Activated CD8-positive, alpha-beta memory T cell treated with anti-CD3 and anti-CD28 coated beads for 4 hours (primary cell): Measurements from ENCODE around the gene SETD4.
"Not testable (repeated sequence)": the region's sequence is repeated elsewhere in the genome, so short reads cannot be mapped to it uniquely, and the experiment has no call there.

Experiments used
- DNase-seq, 2 donors: peaks; one replicate each; pipeline ENCODE4 v3.0.0-alpha.2; 2020; ENCODE audit warnings: low read depth in 2 of 2

SETD4 gene

GRCh38 chr21:36079010-36079649, 18.8 kb upstream of the SETD4 start:
- DNase-seq = peak in 1 of 2 donors; percentile 10

GRCh38 chr21:36077758-36078157, 17.4 kb upstream of the SETD4 start:
- DNase-seq = no peak

GRCh38 chr21:36076878-36077655, 16.7 kb upstream of the SETD4 start:
- DNase-seq = no peak

GRCh38 chr21:36075953-36076352, 15.6 kb upstream of the SETD4 start:
- DNase-seq = no peak

GRCh38 chr21:36075171-36075570, 14.8 kb upstream of the SETD4 start:
- DNase-seq = no peak

GRCh38 chr21:36073911-36074310, 13.6 kb upstream of the SETD4 start:
- not testable (repeated sequence) for DNase-seq

- no peak for DNase-seq
Observed at GRCh38 chr21:36073181-36073580, 12.9 kb upstream of the SETD4 start.

GRCh38 chr21:36072453-36073162, 12.3 kb upstream of the SETD4 start:
- no peak for DNase-seq

- no peak for DNase-seq
Observed at GRCh38 chr21:36070999-36071398, 10.7 kb upstream of the SETD4 start.

GRCh38 chr21:36069713-36070583, 9.6 kb upstream of the SETD4 start, which contains the start of gene CBR1:
CBR1 (plus strand) TSS chr21:36070024; CDS start chr21:36070116, 92 bp downstream.
- DNase-seq = peak; percentile 77

- DNase-seq = no peak
Observed at GRCh38 chr21:36068748-36069398, 8.5 kb upstream of the SETD4 start.

GRCh38 chr21:36065497-36066036, 5.2 kb upstream of the SETD4 start:
- no peak for DNase-seq

GRCh38 chr21:36064085-36064460, 3.7 kb upstream of the SETD4 start:
- DNase-seq = no peak

- no peak for DNase-seq
Observed at GRCh38 chr21:36063375-36064084, 3.2 kb upstream of the SETD4 start.

- no peak for DNase-seq
Observed at GRCh38 chr21:36061445-36061844, 1.1 kb upstream of the SETD4 start.

GRCh38 chr21:36059823-36060158, 535 bp downstream of the SETD4 start:
- DNase-seq = no peak

GRCh38 chr21:36055551-36055950, 4.8 kb downstream of the SETD4 start:
- DNase-seq = no peak

- DNase-seq = no peak
Observed at GRCh38 chr21:36053715-36054062, 6.6 kb downstream of the SETD4 start.

GRCh38 chr21:36052860-36053714, 7.2 kb downstream of the SETD4 start:
- DNase-seq = no peak

- DNase-seq = no peak
Observed at GRCh38 chr21:36048357-36048756, 12.0 kb downstream of the SETD4 start.
